Measurements from ENCODE around the gene ZNF816.
"Not testable (repeated sequence)": the region's sequence is repeated elsewhere in the genome, so short reads cannot be mapped to it uniquely, and the experiment has no call there.

ZNF816 gene

GRCh38 chr19:52910648-52911047, 52.0 kb downstream of the ZNF816 start:
- no peak overlapping the region for H3K9ac ChIP-seq (ENCODE audit: low read length)
- no peaks in the 10 kb centered on the region for H3K79me2 ChIP-seq (ENCODE audit: control insufficient read depth, insufficient read depth, low read length, poor library complexity)
- H3K23ac ChIP-seq (ENCODE audit: low read length) = no peak overlapping the region
- no peak overlapping the region for H4K12ac ChIP-seq (ENCODE audit: low read depth, low read length)
- no peak overlapping the region for H2BK120ac ChIP-seq (ENCODE audit: insufficient read depth, low read length, poor library complexity)
- H3K4ac ChIP-seq (ENCODE audit: low read depth, low read length) = no peak overlapping the region
- H3K14ac ChIP-seq (ENCODE audit: low read length) = no peak overlapping the region
- no peak overlapping the region for H3K18ac ChIP-seq (ENCODE audit: low read length)
- no peak overlapping the region for H2AK5ac ChIP-seq (ENCODE audit: low read length)
- H3K4me1 ChIP-seq (ENCODE audit: control insufficient read depth in 1 of 2, insufficient read depth in 2 of 2, low read length in 2 of 2) = no peaks in the 10 kb centered on the region
- no peaks in the 10 kb centered on the region for H3K27me3 ChIP-seq (ENCODE audit: insufficient read depth, low read length)
- no peak overlapping the region for H4K8ac ChIP-seq (ENCODE audit: low read depth, low read length)
- H4K91ac ChIP-seq (ENCODE audit: low read depth, low read length) = no peak overlapping the region
- no peaks in the 10 kb centered on the region for H3K79me1 ChIP-seq (ENCODE audit: low read length)
- no peaks in the 10 kb centered on the region for H3K9me3 ChIP-seq (ENCODE audit: insufficient read depth, low read depth, low read length)
- no peak overlapping the region for H2AFZ ChIP-seq (ENCODE audit: insufficient read depth, low read length, poor library complexity)
- H2BK5ac ChIP-seq (ENCODE audit: low read depth, low read length, poor library complexity) = no peak overlapping the region
- no peak overlapping the region for H2BK12ac ChIP-seq (ENCODE audit: low read length)
- WGBS (ENCODE audit: extremely low coverage, insufficient coverage, insufficient read length) = no CpG with 5 or more reads among the region's 1 CpG
- DNase-seq = no peak
- no peak overlapping the region for H3K4me3 ChIP-seq (ENCODE audit: low read depth, low read length)
- no peak overlapping the region for H3K4me2 ChIP-seq (ENCODE audit: low read length)
- peaks cover 30 to 32% of the 10 kb centered on the region in 2 experiments for H3K36me3 ChIP-seq (ENCODE audit: control insufficient read depth in 1 of 2, insufficient read depth in 2 of 2, low read length in 2 of 2)
- H3K27ac ChIP-seq (ENCODE audit: low read depth, low read length) = no peak overlapping the region

GRCh38 chr19:52904052-52904780, 58.5 kb downstream of the ZNF816 start:
- H2BK12ac ChIP-seq (ENCODE audit: low read length); H3K9me3 ChIP-seq (ENCODE audit: insufficient read depth, low read depth, low read length); H3K14ac ChIP-seq (ENCODE audit: low read length); H3K4me3 ChIP-seq (ENCODE audit: low read depth, low read length); H3K4me2 ChIP-seq (ENCODE audit: low read length); H3K27ac ChIP-seq (ENCODE audit: low read depth, low read length); H2AFZ ChIP-seq (ENCODE audit: insufficient read depth, low read length, poor library complexity); H3K4ac ChIP-seq (ENCODE audit: low read depth, low read length); H3K9ac ChIP-seq (ENCODE audit: low read length); H4K8ac ChIP-seq (ENCODE audit: low read depth, low read length); H2AK5ac ChIP-seq (ENCODE audit: low read length); H3K79me2 ChIP-seq (ENCODE audit: control insufficient read depth, insufficient read depth, low read length, poor library complexity); H4K12ac ChIP-seq (ENCODE audit: low read depth, low read length); H3K79me1 ChIP-seq (ENCODE audit: low read length); H3K23ac ChIP-seq (ENCODE audit: low read length); H2BK120ac ChIP-seq (ENCODE audit: insufficient read depth, low read length, poor library complexity); H4K91ac ChIP-seq (ENCODE audit: low read depth, low read length); H3K4me1 ChIP-seq (ENCODE audit: control insufficient read depth in 1 of 2, insufficient read depth in 2 of 2, low read length in 2 of 2); H2BK5ac ChIP-seq (ENCODE audit: low read depth, low read length, poor library complexity); H3K18ac ChIP-seq (ENCODE audit: low read length); H3K27me3 ChIP-seq (ENCODE audit: insufficient read depth, low read length): not testable (repeated sequence)
- DNase-seq = peak; percentile 18 to 50
- peaks cover 5 to 14% of the 10 kb centered on the region in 2 experiments for H3K36me3 ChIP-seq (ENCODE audit: control insufficient read depth in 1 of 2, insufficient read depth in 2 of 2, low read length in 2 of 2)
- WGBS (ENCODE audit: extremely low coverage, insufficient coverage, insufficient read length) = no CpG with 5 or more reads among the region's 16 CpGs

- Histone ChIP-seq H2BK5ac (ENCODE audit: low read depth, low read length, poor library complexity) (no peak overlapping the region), H2BK120ac (ENCODE audit: insufficient read depth, low read length, poor library complexity) (no peak overlapping the region), H2AK5ac (ENCODE audit: low read length) (no peak overlapping the region), H4K12ac (ENCODE audit: low read depth, low read length) (no peak overlapping the region), H3K79me1 (ENCODE audit: low read length) (peaks cover 13% of the 10 kb centered on the region), H3K79me2 (ENCODE audit: control insufficient read depth, insufficient read depth, low read length, poor library complexity) (peaks cover 5% of the 10 kb centered on the region), H3K36me3 (ENCODE audit: control insufficient read depth in 1 of 2, insufficient read depth in 2 of 2, low read length in 2 of 2) (peaks cover 2 to 4% of the 10 kb centered on the region in 2 experiments), H3K9ac (ENCODE audit: low read length) (no peak overlapping the region), H3K27me3 (ENCODE audit: insufficient read depth, low read length) (no peaks in the 10 kb centered on the region), H3K18ac (ENCODE audit: low read length) (no peak overlapping the region), H3K9me3 (ENCODE audit: insufficient read depth, low read depth, low read length) (no peaks in the 10 kb centered on the region), H3K27ac (ENCODE audit: low read depth, low read length) (no peak overlapping the region), H2BK12ac (ENCODE audit: low read length) (no peak overlapping the region), H3K23ac (ENCODE audit: low read length) (no peak overlapping the region), H3K14ac (ENCODE audit: low read length) (no peak overlapping the region), H3K4me3 (ENCODE audit: low read depth, low read length) (no peak overlapping the region), H3K4me1 (ENCODE audit: control insufficient read depth in 1 of 2, insufficient read depth in 2 of 2, low read length in 2 of 2) (peaks cover 7 to 8% of the 10 kb centered on the region in 2 experiments), H3K4me2 (ENCODE audit: low read length) (no peak overlapping the region), H4K91ac (ENCODE audit: low read depth, low read length) (no peak overlapping the region), H3K4ac (ENCODE audit: low read depth, low read length) (no peak overlapping the region), H2AFZ (ENCODE audit: insufficient read depth, low read length, poor library complexity) (no peak overlapping the region), H4K8ac (ENCODE audit: low read depth, low read length) (no peak overlapping the region)
- no CpG with 5 or more reads among the region's 3 CpGs for WGBS (ENCODE audit: extremely low coverage, insufficient coverage, insufficient read length)
- DNase-seq = peak in 1 of 2 donors; percentile 21
These were observed 60.8 kb downstream of the ZNF816 start for GRCh38 chr19:52901842-52902241.
